GM21619 (cell line): Measurements from ENCODE around the gene MUC6.

Source experiments
- ATAC-seq: cut with Tn5 transposase; IDR thresholded peaks from one replicate; pipeline ENCODE4 v1.9.1; 2021; ENCODE audit not compliant: unreplicated experiment

Gene MUC6

GRCh38 chr11:971092-971690, 65.3 kb downstream of the MUC6 start:
- ATAC-seq: no peak

GRCh38 chr11:970319-970871, 66.1 kb downstream of the MUC6 start:
- ATAC-seq: no peak

GRCh38 chr11:969651-970205, 66.8 kb downstream of the MUC6 start:
- no peak for ATAC-seq

GRCh38 chr11:968822-969221, 67.7 kb downstream of the MUC6 start:
- ATAC-seq: no peak

GRCh38 chr11:967995-968751, 68.3 kb downstream of the MUC6 start:
- ATAC-seq: no peak

GRCh38 chr11:965206-965775, 71.2 kb downstream of the MUC6 start:
- ATAC-seq: no peak

- ATAC-seq: no peak
Observed at GRCh38 chr11:963852-964251, 72.7 kb downstream of the MUC6 start.
